ENCODE measurements around the gene RC3H1.
"Not testable (repeated sequence)": the region's sequence is repeated elsewhere in the genome, so short reads cannot be mapped to it uniquely, and the experiment has no call there.

Gene RC3H1

GRCh38 chr1:173946380-173946921 is 75.7 kb downstream of the RC3H1 start:
- no peak for DNase-seq (ENCODE audit: low read depth in 2 of 2)

DNA sequence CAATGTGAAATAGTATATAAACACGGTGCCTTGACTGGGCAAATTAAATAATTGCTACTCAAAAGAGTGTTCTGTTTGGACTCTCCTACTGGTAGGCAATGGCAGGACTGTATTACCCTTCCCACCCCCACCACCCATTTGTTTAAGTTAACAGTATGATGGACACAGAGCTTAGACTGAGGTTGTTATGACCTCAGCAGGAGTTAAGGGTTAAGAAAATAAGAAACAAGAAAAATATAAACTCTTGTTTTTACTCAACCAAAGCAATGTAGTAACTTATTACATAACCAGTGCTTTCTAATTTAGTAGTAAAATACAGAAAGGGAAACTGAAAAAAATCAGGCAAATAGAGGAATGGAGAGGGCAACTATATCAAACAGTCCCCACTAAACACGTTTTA is 85.1 kb downstream of the RC3H1 start:
- no peak for DNase-seq (ENCODE audit: low read depth in 2 of 2)

DNA sequence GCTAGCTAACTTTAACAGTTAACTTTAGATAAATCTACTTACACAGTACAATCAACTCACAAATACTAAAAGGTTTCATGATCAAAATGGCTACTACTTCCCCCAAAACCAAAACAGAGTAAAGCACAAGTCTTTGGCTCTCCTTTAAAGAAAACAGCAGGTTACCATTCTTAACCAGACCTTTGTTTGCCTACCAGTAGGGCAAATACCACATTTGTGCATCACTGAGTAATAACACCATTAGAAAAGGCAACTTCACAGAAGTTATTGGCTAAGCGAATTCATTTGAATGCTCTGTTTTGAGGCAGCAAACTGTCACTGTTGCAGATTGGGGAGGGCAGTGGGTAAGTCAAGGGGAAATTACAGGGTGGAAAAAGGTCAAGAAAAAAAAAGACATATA is 87.7 kb downstream of the RC3H1 start:
- no peak for DNase-seq (ENCODE audit: low read depth in 2 of 2)

- not testable (repeated sequence) for DNase-seq (ENCODE audit: low read depth in 2 of 2)
Measured at GRCh38 chr1:173930541-173930940, 91.6 kb downstream of the RC3H1 start.

GRCh38 chr1:173925306-173926242 is 96.6 kb downstream of the RC3H1 start:
- DNase-seq (ENCODE audit: low read depth in 2 of 2), result no peak

DNA sequence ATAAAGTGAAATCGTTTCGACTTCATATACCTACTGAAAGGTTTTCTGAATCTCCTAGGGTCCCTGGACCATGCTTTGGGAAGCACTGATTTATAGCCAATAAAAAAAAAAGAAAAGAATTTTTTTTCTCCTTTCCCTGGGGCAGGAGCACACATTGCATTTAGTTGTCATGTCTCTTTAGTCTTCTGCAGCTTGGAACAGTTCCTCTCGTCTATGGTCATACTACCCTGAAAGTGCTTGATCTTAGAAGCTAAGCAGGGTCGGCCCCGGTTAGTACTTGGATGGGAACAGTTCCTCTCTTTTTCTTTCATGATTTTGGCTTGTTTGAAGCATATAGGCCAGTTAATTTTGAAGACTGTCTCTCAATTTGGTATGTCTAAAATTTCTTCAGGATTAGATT is 101.3 kb downstream of the RC3H1 start:
- no peak for DNase-seq (ENCODE audit: low read depth in 2 of 2)

GRCh38 chr1:173917635-173918493 is 104.3 kb downstream of the RC3H1 start:
- DNase-seq (ENCODE audit: low read depth in 2 of 2), result no peak

GRCh38 chr1:173917149-173917548 is 105.0 kb downstream of the RC3H1 start, which contains the start of gene SERPINC1:
Gene SERPINC1, minus strand, starts transcription at chr1:173917327. Its CDS starts 68 bp downstream, at chr1:173917259.
- no peak for DNase-seq (ENCODE audit: low read depth in 2 of 2)

- no peak for DNase-seq (ENCODE audit: low read depth in 2 of 2)
Measured at GRCh38 chr1:173916667-173917066, 105.5 kb downstream of the RC3H1 start.

- DNase-seq (ENCODE audit: low read depth in 2 of 2), result no peak
Measured at GRCh38 chr1:173915596-173915995, 106.6 kb downstream of the RC3H1 start.

DNA sequence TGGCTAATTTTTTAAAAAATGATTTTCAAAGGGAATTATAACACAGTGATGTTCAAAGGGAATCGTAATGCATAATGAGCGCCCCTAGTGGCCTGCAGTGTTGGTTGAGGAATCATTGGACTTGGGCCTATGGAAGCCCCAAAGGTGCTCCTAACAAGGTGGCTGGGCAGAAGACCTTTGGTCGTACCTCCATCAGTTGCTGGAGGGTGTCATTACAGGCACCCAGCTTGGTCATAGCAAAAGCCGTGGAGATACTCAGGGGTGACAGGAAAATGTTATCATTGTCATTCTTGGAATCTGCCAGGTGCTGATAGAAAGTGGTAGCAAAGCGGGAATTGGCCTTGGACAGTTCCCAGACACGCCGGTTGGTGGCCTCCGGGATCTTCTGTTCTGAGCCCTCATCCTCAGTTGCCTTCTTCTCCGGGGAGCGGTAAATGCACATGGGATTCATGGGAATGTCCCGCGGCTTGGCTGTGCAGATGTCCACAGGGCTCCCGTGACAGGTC is 107.7 kb downstream of the RC3H1 start:
- DNase-seq (ENCODE audit: low read depth in 2 of 2), result peak in 1 of 2 donors; percentile 6

GRCh38 chr1:173913111-173913510 is 109.0 kb downstream of the RC3H1 start:
- no peak for DNase-seq (ENCODE audit: low read depth in 2 of 2)

DNA sequence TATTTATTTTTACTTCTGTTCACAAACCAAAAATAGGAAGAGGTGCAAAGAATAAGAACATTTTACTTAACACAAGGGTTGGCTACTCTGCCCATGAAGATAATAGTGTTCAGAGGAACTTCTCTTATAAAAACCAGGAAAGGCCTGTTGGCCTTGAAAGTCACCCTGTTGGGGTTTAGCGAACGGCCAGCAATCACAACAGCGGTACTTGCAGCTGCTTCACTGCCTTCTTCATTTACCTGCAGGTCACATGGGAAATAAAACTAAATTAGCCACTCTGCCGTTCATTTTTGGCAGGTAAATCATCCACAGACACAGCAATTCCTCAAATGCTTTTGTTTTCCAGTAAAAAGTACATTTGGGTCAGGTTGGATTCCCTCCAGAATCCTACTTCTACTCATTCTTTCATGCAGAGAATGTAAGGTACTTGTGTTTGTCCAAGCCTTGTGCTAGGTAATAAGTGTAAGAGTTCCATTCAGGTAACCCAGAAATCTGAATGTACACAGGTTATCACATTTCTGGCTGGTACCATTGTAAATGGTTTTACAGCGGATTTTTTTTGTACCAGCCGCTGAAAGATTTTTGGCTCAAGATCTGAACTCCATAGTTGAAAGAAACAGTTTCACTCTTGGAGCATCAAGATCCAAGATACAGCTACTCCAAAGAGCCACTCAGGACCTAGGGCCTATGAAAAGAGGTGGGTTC is 118.2 kb downstream of the RC3H1 start:
- DNase-seq (ENCODE audit: low read depth in 2 of 2), result no peak

DNA sequence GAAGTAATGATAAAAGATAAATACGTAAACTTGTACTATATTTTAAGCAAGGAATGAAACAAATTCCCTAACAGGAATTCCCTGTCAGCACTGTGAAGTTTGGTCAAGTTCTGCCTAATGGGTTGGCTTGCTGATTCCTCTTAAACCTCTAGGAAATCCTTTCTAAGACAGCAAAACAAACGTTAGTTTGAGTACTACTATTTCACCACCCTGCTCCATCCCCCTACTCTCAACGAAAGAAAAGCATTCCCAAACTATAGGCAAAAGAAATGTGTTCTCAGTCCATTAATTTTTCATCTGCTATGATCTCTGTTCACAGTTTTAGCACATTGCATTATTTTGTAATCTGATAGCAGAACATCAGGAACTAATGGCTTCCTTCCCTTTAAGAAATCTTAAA is 121.2 kb downstream of the RC3H1 start:
- DNase-seq (ENCODE audit: low read depth in 2 of 2), result no peak

GRCh38 chr1:173900427-173900826 is 121.7 kb downstream of the RC3H1 start:
- no peak for DNase-seq (ENCODE audit: low read depth in 2 of 2)

GRCh38 chr1:173894189-173894588 is 128.0 kb downstream of the RC3H1 start:
- no peak for DNase-seq (ENCODE audit: low read depth in 2 of 2)

DNA sequence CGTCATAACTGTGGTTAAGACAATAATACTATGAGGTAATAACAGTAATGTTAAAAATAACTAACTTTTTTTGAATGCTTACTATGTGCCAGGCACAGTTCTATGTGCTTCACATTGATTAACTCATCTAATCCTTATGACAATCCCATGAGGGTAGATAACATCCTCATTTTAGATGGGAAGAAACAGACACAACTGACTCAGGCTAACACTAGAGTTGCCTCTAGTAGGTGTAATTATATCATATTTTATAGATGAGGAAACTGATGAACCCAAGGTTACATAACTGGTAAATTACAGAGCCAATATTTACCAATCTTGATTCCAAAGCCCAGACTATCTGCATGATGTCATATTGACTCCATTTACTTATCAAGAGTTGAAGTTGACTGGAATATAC is 128.5 kb downstream of the RC3H1 start:
- no peak for DNase-seq (ENCODE audit: low read depth in 2 of 2)

GRCh38 chr1:173889885-173890284 is 132.3 kb downstream of the RC3H1 start:
- DNase-seq (ENCODE audit: low read depth in 2 of 2), result no peak

DNA sequence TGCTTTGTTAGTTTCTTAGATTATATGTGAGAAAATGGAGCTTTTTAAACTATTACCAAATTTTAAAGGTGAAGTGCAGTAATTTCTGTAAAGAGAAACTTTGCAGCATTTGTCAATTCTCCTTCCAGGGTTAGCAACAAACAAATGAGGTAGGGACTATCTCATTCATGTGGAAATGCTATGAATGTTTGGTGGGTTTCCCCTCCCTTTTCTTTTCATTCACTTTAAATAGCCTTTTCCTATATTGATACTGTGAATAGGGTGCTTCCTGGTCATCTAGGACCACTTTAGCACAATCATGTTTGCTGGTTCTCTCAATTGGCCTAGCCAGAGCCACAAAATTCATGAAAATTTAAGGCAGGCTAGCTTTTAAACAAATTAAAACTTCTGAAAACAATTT is 133.4 kb downstream of the RC3H1 start:
- DNase-seq (ENCODE audit: low read depth in 2 of 2), result no peak

DNA sequence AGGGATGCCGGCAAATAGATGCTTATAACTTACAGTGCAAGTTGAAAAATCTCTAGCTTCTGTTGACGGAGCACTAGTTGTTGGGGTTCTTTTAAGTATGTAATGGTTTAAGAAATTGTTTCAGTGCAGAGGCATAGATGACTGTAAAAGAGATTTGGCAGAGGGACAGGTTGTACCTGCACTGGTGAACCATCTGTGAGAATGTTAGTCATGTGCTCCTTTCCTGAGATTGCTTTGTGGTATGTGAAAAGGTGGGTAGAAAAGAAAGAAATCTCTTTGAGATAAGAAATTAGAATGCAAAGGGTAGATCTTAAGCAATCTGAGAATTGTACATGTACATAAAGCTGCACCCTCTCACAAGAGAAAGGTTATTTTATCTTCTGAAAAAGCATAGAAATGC is 134.5 kb downstream of the RC3H1 start:
- no peak for DNase-seq (ENCODE audit: low read depth in 2 of 2)
